ENCODE measurements around the gene SYT2. TPM values are rescaled to one million over a fixed set of nuclear protein-coding genes. Genes with fewer than 3 reads are reported as not detected.
A peak's percentile ranks its signal among the peaks of the same experiment; 100 is the strongest.

SYT2 gene
- total RNA-seq, 4 donors from 2014 or later, result 0.23 to 0.59 TPM; not detected in 2

DNA sequence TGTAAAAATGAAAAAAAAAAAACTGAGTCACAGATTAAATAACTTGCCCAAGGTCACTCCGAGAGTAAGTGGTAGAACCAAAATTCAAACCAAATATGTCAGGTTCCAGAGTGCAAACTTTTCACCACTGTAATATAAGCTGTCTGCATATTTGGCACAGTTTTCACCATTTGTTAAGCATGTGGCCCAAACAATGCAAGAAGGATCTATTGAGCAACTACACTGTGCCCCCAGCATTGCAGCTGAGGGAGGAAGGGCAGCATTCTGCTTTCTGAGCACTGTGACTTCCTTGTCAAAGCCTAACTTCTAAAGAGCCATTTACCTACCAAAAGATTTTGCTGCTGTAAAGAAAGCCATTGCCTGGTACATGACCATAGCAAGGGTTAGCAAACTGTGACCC, 133.4 kb downstream of the SYT2 start:
- Histone ChIP-seq H3K36me3 (peaks cover 9 to 52% of the 10 kb centered on the region in 2 donors), H3K27me3 (no peaks in the 10 kb centered on the region), H3K27ac (peak overlapping the region; percentile 78 to 97 (median 86)), H3K4me3 (no peak overlapping the region), H3K9me3 (no peaks in the 10 kb centered on the region), H3K4me1 (peaks cover 54 to 94% (median 60%) of the 10 kb centered on the region in 3 donors)
- WGBS, 2 donors (ENCODE audit: low coverage in 1 of 2), result 14 to 33% methylated on average over 1 of the region's 1 CpG
- TF ChIP-seq POLR2A (IDR thresholded peaks at IDR 0.05) (no peak), POLR2AphosphoS5 (IDR thresholded peaks at IDR 0.05) (peak; percentile 80), EP300 (IDR thresholded peaks at IDR 0.05) (no peak)
- TF ChIP-seq, protein P1, sequence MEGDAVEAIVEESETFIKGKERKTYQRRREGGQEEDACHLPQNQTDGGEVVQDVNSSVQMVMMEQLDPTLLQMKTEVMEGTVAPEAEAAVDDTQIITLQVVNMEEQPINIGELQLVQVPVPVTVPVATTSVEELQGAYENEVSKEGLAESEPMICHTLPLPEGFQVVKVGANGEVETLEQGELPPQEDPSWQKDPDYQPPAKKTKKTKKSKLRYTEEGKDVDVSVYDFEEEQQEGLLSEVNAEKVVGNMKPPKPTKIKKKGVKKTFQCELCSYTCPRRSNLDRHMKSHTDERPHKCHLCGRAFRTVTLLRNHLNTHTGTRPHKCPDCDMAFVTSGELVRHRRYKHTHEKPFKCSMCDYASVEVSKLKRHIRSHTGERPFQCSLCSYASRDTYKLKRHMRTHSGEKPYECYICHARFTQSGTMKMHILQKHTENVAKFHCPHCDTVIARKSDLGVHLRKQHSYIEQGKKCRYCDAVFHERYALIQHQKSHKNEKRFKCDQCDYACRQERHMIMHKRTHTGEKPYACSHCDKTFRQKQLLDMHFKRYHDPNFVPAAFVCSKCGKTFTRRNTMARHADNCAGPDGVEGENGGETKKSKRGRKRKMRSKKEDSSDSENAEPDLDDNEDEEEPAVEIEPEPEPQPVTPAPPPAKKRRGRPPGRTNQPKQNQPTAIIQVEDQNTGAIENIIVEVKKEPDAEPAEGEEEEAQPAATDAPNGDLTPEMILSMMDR (IDR thresholded peaks at IDR 0.05), result no peak
- ATAC-seq, result peak; percentile 80

DNA sequence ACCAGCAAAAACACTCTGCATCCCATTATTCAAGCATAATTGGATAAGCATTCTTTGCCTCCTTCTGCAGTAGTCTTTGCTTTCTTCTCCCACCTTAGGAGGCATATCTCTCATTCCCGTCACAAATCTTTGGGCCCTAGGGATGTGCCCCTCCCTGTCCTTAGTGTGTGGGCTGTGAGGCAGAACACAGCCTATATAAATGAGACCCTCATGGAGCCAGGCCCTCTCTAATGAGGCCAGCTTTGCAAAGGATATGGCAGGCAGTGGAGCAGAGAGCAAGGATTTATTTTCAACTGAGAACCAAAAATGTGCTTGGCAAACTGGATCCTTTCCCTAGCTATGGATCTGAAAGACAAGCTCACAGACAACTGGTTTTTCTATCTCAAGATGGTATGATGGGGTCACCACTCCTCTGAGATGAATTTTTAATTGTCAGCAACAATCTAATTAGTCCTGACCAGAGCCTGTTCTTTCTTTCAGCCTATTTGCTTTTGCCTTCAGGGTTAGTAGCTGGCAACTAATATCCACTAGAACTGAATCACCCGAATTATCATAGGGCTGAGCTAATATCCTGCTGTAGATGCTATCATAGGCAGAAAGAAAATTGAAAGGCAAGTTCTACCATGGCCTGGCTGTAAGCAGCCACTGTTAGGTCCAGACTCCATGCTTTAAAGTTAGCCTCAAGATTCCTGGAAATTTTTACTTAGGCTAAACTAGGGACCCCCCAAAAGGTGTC, 134.2 kb downstream of the SYT2 start:
- Histone ChIP-seq H3K27me3 (no peaks in the 10 kb centered on the region), H3K4me3 (no peak overlapping the region), H3K27ac (peak overlapping the region; percentile 78 to 97 (median 86)), H3K9me3 (no peaks in the 10 kb centered on the region), H3K4me1 (peaks cover 54 to 100% (median 60%) of the 10 kb centered on the region in 3 donors), H3K36me3 (peaks cover 9 to 52% of the 10 kb centered on the region in 2 donors)
- TF ChIP-seq POLR2A (IDR thresholded peaks at IDR 0.05), result no peak
- TF ChIP-seq EP300 (IDR thresholded peaks at IDR 0.05), result no peak
- TF ChIP-seq, protein P1 (IDR thresholded peaks at IDR 0.05), result no peak
- TF ChIP-seq POLR2AphosphoS5 (IDR thresholded peaks at IDR 0.05), result no peak
- ATAC-seq, result peak; percentile 18
- WGBS, 2 donors (ENCODE audit: low coverage in 1 of 2), result 19% methylated on average over 2 of the region's 2 CpGs; no CpG with 5 or more reads in 1 of the 2 donors

DNA sequence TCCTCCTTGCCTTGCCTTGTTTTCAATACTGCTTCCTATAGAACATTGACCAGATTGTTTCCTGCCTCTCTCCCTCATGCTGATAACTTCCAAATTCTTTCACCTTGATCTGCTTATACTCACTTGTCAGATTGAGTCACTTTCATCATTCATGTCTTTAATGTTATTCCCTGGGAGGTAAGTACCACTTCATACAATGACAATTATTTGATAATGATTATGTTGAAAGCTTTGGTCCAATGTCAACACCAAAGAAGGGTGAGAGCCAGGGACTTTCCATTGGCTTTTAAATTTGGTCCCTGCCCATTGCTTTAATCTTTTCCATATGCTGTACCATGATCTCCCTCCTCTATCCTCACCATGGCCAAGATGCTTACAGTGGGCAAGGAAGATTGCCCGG, 137.4 kb downstream of the SYT2 start:
- WGBS, 2 donors (ENCODE audit: low coverage in 1 of 2), result 71 to 86% methylated on average over 1 of the region's 1 CpG
- Histone ChIP-seq H3K4me1 (peaks cover 44 to 100% (median 55%) of the 10 kb centered on the region in 3 donors), H3K27ac (peak overlapping the region; percentile 10 to 87 (median 81)), H3K9me3 (no peaks in the 10 kb centered on the region), H3K36me3 (peaks cover 4 to 74% of the 10 kb centered on the region in 2 donors), H3K4me3 (no peak overlapping the region), H3K27me3 (no peaks in the 10 kb centered on the region)
- no peak for TF ChIP-seq POLR2A (IDR thresholded peaks at IDR 0.05)
- TF ChIP-seq EP300 (IDR thresholded peaks at IDR 0.05), result no peak
- TF ChIP-seq, protein P1 (IDR thresholded peaks at IDR 0.05), result no peak
- TF ChIP-seq POLR2AphosphoS5 (IDR thresholded peaks at IDR 0.05), result no peak
- ATAC-seq, result no peak

DNA sequence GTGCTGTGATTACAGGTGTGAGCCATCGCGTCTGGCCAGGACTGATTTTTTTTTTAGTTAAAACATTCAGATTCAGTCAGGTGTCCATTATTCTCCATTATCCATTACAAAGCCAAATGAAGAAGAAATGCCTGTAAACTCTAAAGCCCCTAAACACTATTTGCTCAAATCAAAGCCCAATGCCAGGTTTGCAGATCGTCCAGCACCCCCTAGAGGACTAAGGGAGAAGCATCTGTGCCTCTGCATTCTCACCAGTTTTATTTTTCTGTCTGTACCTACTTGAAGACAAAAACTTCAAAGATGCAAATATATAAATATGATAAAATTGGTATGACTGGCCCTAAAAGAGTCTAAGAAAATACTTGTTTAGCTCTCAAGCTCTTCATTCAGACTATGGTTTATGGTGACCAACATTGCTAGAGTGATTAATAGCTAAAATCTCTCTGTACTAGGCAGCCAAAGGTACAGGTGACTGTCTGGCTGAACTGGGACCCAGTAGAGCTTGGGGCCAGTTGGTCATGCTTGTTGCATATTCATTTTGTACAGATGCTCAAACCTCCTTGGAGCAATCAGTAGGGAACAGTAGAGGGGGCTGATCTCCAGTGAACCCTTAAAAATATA, 138.4 kb downstream of the SYT2 start:
- TF ChIP-seq, protein P1 (IDR thresholded peaks at IDR 0.05), result peak; percentile 68 to 75 (median 72)
- TF ChIP-seq POLR2AphosphoS5 (IDR thresholded peaks at IDR 0.05) (no peak), POLR2A (IDR thresholded peaks at IDR 0.05) (no peak), EP300 (IDR thresholded peaks at IDR 0.05) (no peak)
- Histone ChIP-seq H3K27ac (peak overlapping the region; percentile 10 to 87 (median 81)), H3K4me3 (no peak overlapping the region), H3K36me3 (peaks cover 4 to 78% of the 10 kb centered on the region in 2 donors), H3K27me3 (no peaks in the 10 kb centered on the region), H3K9me3 (no peaks in the 10 kb centered on the region), H3K4me1 (peaks cover 45 to 100% (median 55%) of the 10 kb centered on the region in 3 donors)
- ATAC-seq, result no peak
- WGBS, 2 donors (ENCODE audit: low coverage in 1 of 2), result 40 to 43% methylated on average over 3 of the region's 3 CpGs

Data from gastroesophageal sphincter (tissue), 4 donors.